Activated CD4-positive, alpha-beta T cell treated with anti-CD3 and anti-CD28 coated beads, Interleukin-2, amount 10 ng/mL, durations not matched to agents 24 days and 14 days (primary cell): ENCODE results near the gene ALAD. TPM values are rescaled to one million over a fixed set of nuclear protein-coding genes. Genes with fewer than 3 reads are reported as not detected.
A peak's percentile ranks its signal among the peaks of the same experiment; 100 is the strongest.
"Not testable (repeated sequence)": the region's sequence is repeated elsewhere in the genome, so short reads cannot be mapped to it uniquely, and the experiment has no call there.

Source experiments
- DNase-seq: peaks from one replicate; pipeline ENCODE4 v3.0.0; 2022
- H3K27ac Mint-ChIP-seq: one replicate; pipeline ENCODE4 v1.8.0; 2022; ENCODE audit warnings: mild to moderate bottlenecking, mixed read lengths
- H3K27me3 Mint-ChIP-seq: one replicate; pipeline ENCODE4 v1.8.0; 2022; ENCODE audit warnings: mixed read lengths
- H3K36me3 Mint-ChIP-seq: one replicate; pipeline ENCODE4 v1.8.0; 2022; ENCODE audit warnings: low read depth, mild to moderate bottlenecking, mixed read lengths
- H3K4me1 Mint-ChIP-seq: one replicate; pipeline ENCODE4 v1.8.0; 2021; ENCODE audit warnings: mixed read lengths
- H3K4me3 Mint-ChIP-seq: one replicate; pipeline ENCODE4 v1.8.0; 2022; ENCODE audit warnings: mild to moderate bottlenecking, moderate library complexity, mixed read lengths
- H3K9me3 Mint-ChIP-seq: one replicate; pipeline ENCODE4 v1.8.0; 2021; ENCODE audit warnings: mixed read lengths
- intact Hi-C: fragments of 100-400 bp; cut with micrococcal nuclease; formaldehyde crosslinking; loops from one replicate; pipeline ENCODE4 v1.15.1; 2023
- total RNA-seq: library from RNA; stranded (reverse); gene quantifications from 2 replicates; pipeline ENCODE4 v1.2.3, GENCODE V29; 2022

The ALAD gene
- total RNA-seq, 1 donor from 2014 or later, result 24.9 TPM

- intact Hi-C loops, result no loop called here
- DNase-seq, result no peak
- peaks cover 12% of the 10 kb centered on the region for H3K4me1 Mint-ChIP-seq
- H3K27ac Mint-ChIP-seq, result no peak overlapping the region
- no peak overlapping the region for H3K4me3 Mint-ChIP-seq
- H3K27me3 Mint-ChIP-seq, result no peaks in the 10 kb centered on the region
- peaks cover 17% of the 10 kb centered on the region for H3K36me3 Mint-ChIP-seq
- no peaks in the 10 kb centered on the region for H3K9me3 Mint-ChIP-seq
Measured at GRCh38 chr9:113373676-113374392, 27.2 kb downstream of the ALAD start.

GRCh38 chr9:113373256-113373655, 27.8 kb downstream of the ALAD start:
- DNase-seq, result no peak
- Mint-ChIP-seq H3K27me3 (no peaks in the 10 kb centered on the region), H3K27ac (no peak overlapping the region), H3K4me3 (no peak overlapping the region), H3K9me3 (no peaks in the 10 kb centered on the region), H3K4me1 (peaks cover 12% of the 10 kb centered on the region), H3K36me3 (peaks cover 17% of the 10 kb centered on the region)
- intact Hi-C loops, result no loop called here

- intact Hi-C loops, result no loop called here
- no peak for DNase-seq
- H3K27ac Mint-ChIP-seq, result peak overlapping the region; percentile 26
- H3K36me3 Mint-ChIP-seq, result peaks cover 17% of the 10 kb centered on the region
- H3K9me3 Mint-ChIP-seq, result no peaks in the 10 kb centered on the region
- peaks cover 12% of the 10 kb centered on the region for H3K4me1 Mint-ChIP-seq
- H3K4me3 Mint-ChIP-seq, result no peak overlapping the region
- H3K27me3 Mint-ChIP-seq, result no peaks in the 10 kb centered on the region
Measured at GRCh38 chr9:113372059-113372458, 29.0 kb downstream of the ALAD start.

- Mint-ChIP-seq H3K27ac (no peak overlapping the region), H3K36me3 (peaks cover 17% of the 10 kb centered on the region), H3K9me3 (no peaks in the 10 kb centered on the region), H3K4me1 (peaks cover 10% of the 10 kb centered on the region), H3K27me3 (no peaks in the 10 kb centered on the region), H3K4me3 (no peak overlapping the region)
- no peak for DNase-seq
- intact Hi-C loops, result no loop called here
Measured at GRCh38 chr9:113370806-113371325, 30.2 kb downstream of the ALAD start.

GRCh38 chr9:113369855-113370140, 31.3 kb downstream of the ALAD start:
- H3K36me3 Mint-ChIP-seq, result peaks cover 13% of the 10 kb centered on the region
- intact Hi-C loops, result no loop called here
- H3K27me3 Mint-ChIP-seq, result no peaks in the 10 kb centered on the region
- H3K4me1 Mint-ChIP-seq, result no peaks in the 10 kb centered on the region
- H3K9me3 Mint-ChIP-seq, result no peaks in the 10 kb centered on the region
- no peak for DNase-seq
- no peak overlapping the region for H3K4me3 Mint-ChIP-seq
- H3K27ac Mint-ChIP-seq, result no peak overlapping the region

- Mint-ChIP-seq H3K27ac (no peak overlapping the region), H3K4me1 (no peaks in the 10 kb centered on the region), H3K4me3 (no peak overlapping the region), H3K9me3 (no peaks in the 10 kb centered on the region), H3K27me3 (no peaks in the 10 kb centered on the region), H3K36me3 (peaks cover 10% of the 10 kb centered on the region)
- intact Hi-C loops, result no loop called here
- no peak for DNase-seq
Measured at GRCh38 chr9:113368982-113369854, 31.9 kb downstream of the ALAD start.

- H3K27ac Mint-ChIP-seq, result no peak overlapping the region
- intact Hi-C loops, result no loop called here
- peaks cover 10% of the 10 kb centered on the region for H3K36me3 Mint-ChIP-seq
- no peaks in the 10 kb centered on the region for H3K9me3 Mint-ChIP-seq
- H3K4me1 Mint-ChIP-seq, result no peaks in the 10 kb centered on the region
- H3K27me3 Mint-ChIP-seq, result no peaks in the 10 kb centered on the region
- no peak for DNase-seq
- no peak overlapping the region for H3K4me3 Mint-ChIP-seq
Measured at GRCh38 chr9:113368348-113368981, 32.6 kb downstream of the ALAD start.

- DNase-seq, intact Hi-C loops, H3K4me3 Mint-ChIP-seq, H3K36me3 Mint-ChIP-seq, H3K9me3 Mint-ChIP-seq, H3K27me3 Mint-ChIP-seq: not testable (repeated sequence)
- Mint-ChIP-seq H3K27ac (peak overlapping the region; percentile 48), H3K4me1 (peaks cover 11% of the 10 kb centered on the region)
Measured at GRCh38 chr9:113365652-113366051, 35.4 kb downstream of the ALAD start.

- no peaks in the 10 kb centered on the region for H3K9me3 Mint-ChIP-seq
- peaks cover 13% of the 10 kb centered on the region for H3K4me1 Mint-ChIP-seq
- no peak overlapping the region for H3K4me3 Mint-ChIP-seq
- no peak overlapping the region for H3K27ac Mint-ChIP-seq
- intact Hi-C loops, result no loop called here
- peaks cover 12% of the 10 kb centered on the region for H3K36me3 Mint-ChIP-seq
- DNase-seq, result no peak
- H3K27me3 Mint-ChIP-seq, result no peaks in the 10 kb centered on the region
Measured at GRCh38 chr9:113364951-113365350, 36.1 kb downstream of the ALAD start.

GRCh38 chr9:113363336-113363735, 37.7 kb downstream of the ALAD start:
- H3K4me3 Mint-ChIP-seq, result no peak overlapping the region
- no peak overlapping the region for H3K27ac Mint-ChIP-seq
- H3K36me3 Mint-ChIP-seq, result peaks cover 16% of the 10 kb centered on the region
- H3K9me3 Mint-ChIP-seq, result no peaks in the 10 kb centered on the region
- peaks cover 13% of the 10 kb centered on the region for H3K4me1 Mint-ChIP-seq
- intact Hi-C loops, result no loop called here
- DNase-seq, result no peak
- H3K27me3 Mint-ChIP-seq, result no peaks in the 10 kb centered on the region

- DNase-seq, result no peak
- intact Hi-C loops, result loop anchor here (1.0 kb wide), 1 partner anchor 10 kb away; no protein-coding TSS in a partner anchor
- H3K27ac Mint-ChIP-seq, result peak overlapping the region; percentile 71
- H3K4me1 Mint-ChIP-seq, result peaks cover 18% of the 10 kb centered on the region
- no peak overlapping the region for H3K4me3 Mint-ChIP-seq
- H3K27me3 Mint-ChIP-seq, result no peaks in the 10 kb centered on the region
- H3K36me3 Mint-ChIP-seq, result peaks cover 22% of the 10 kb centered on the region
- H3K9me3 Mint-ChIP-seq, result no peaks in the 10 kb centered on the region
Measured at GRCh38 chr9:113361304-113362018, 39.6 kb downstream of the ALAD start.

GRCh38 chr9:113360242-113360842, 40.7 kb downstream of the ALAD start:
- H3K36me3 Mint-ChIP-seq, result peaks cover 23% of the 10 kb centered on the region
- no peak for DNase-seq
- no peaks in the 10 kb centered on the region for H3K9me3 Mint-ChIP-seq
- no peak overlapping the region for H3K4me3 Mint-ChIP-seq
- intact Hi-C loops, result no loop called here
- H3K27me3 Mint-ChIP-seq, result no peaks in the 10 kb centered on the region
- no peak overlapping the region for H3K27ac Mint-ChIP-seq
- H3K4me1 Mint-ChIP-seq, result peaks cover 18% of the 10 kb centered on the region

GRCh38 chr9:113359385-113359784, 41.7 kb downstream of the ALAD start:
- DNase-seq, result no peak
- H3K27ac Mint-ChIP-seq, result no peak overlapping the region
- H3K27me3 Mint-ChIP-seq, result no peaks in the 10 kb centered on the region
- H3K36me3 Mint-ChIP-seq, result peaks cover 23% of the 10 kb centered on the region
- H3K4me1 Mint-ChIP-seq, result peaks cover 18% of the 10 kb centered on the region
- no peaks in the 10 kb centered on the region for H3K9me3 Mint-ChIP-seq
- intact Hi-C loops, result no loop called here
- no peak overlapping the region for H3K4me3 Mint-ChIP-seq
